ENCODE measurements around the gene RAB38. TPM values are rescaled to one million over a fixed set of nuclear protein-coding genes. Genes with fewer than 3 reads are reported as not detected.

RAB38 gene
- total RNA-seq, 1 donor from 2014 or later = 0.44 TPM

- H3K4me3 ChIP-seq = no peak overlapping the region
- DNase-seq = no peak
- H3K9me3 ChIP-seq (replicated peaks) = no peaks in the 10 kb centered on the region
- no peaks in the 10 kb centered on the region for H3K27me3 ChIP-seq (ENCODE audit: low read depth)
- no peak overlapping the region for H3K27ac ChIP-seq (replicated peaks)
- H3K36me3 ChIP-seq = no peaks in the 10 kb centered on the region
- TF ChIP-seq CTCF (IDR thresholded peaks at IDR 0.05; ENCODE audit: borderline replicate concordance) = no peak
- H3K4me1 ChIP-seq = peaks cover 18% of the 10 kb centered on the region
- intact Hi-C loops (cut with micrococcal nuclease) = no loop called here
Observed at GRCh38 chr11:88171982-88172381, 3.3 kb downstream of the RAB38 start.

GRCh38 chr11:88170673-88171072 is 4.6 kb downstream of the RAB38 start:
- DNase-seq = no peak
- H3K4me3 ChIP-seq = no peak overlapping the region
- no peaks in the 10 kb centered on the region for H3K9me3 ChIP-seq (replicated peaks)
- peaks cover 15% of the 10 kb centered on the region for H3K4me1 ChIP-seq
- intact Hi-C loops (cut with micrococcal nuclease) = no loop called here
- no peak for TF ChIP-seq CTCF (IDR thresholded peaks at IDR 0.05; ENCODE audit: borderline replicate concordance)
- no peak overlapping the region for H3K27ac ChIP-seq (replicated peaks)
- no peaks in the 10 kb centered on the region for H3K36me3 ChIP-seq
- no peaks in the 10 kb centered on the region for H3K27me3 ChIP-seq (ENCODE audit: low read depth)

GRCh38 chr11:88169881-88170280 is 5.4 kb downstream of the RAB38 start:
- intact Hi-C loops (cut with micrococcal nuclease) = no loop called here
- TF ChIP-seq CTCF (IDR thresholded peaks at IDR 0.05; ENCODE audit: borderline replicate concordance) = no peak
- no peak overlapping the region for H3K27ac ChIP-seq (replicated peaks)

GRCh38 chr11:88169471-88169870 is 5.8 kb downstream of the RAB38 start:
- no peak overlapping the region for H3K27ac ChIP-seq (replicated peaks)

More at GRCh38 chr11:88169881-88170280, 5.4 kb downstream of the RAB38 start:
- Histone ChIP-seq H3K36me3 (no peaks in the 10 kb centered on the region), H3K4me3 (no peak overlapping the region), H3K4me1 (peaks cover 7% of the 10 kb centered on the region), H3K27me3 (ENCODE audit: low read depth) (no peaks in the 10 kb centered on the region), H3K9me3 (replicated peaks) (no peaks in the 10 kb centered on the region)
- DNase-seq = no peak

GRCh38 chr11:88167853-88168252 is 7.4 kb downstream of the RAB38 start:
- DNase-seq = no peak
- Histone ChIP-seq H3K27me3 (ENCODE audit: low read depth) (no peaks in the 10 kb centered on the region), H3K36me3 (no peaks in the 10 kb centered on the region), H3K4me3 (no peak overlapping the region), H3K9me3 (replicated peaks) (no peaks in the 10 kb centered on the region), H3K27ac (replicated peaks) (no peak overlapping the region), H3K4me1 (no peaks in the 10 kb centered on the region)
- intact Hi-C loops (cut with micrococcal nuclease) = no loop called here
- no peak for TF ChIP-seq CTCF (IDR thresholded peaks at IDR 0.05; ENCODE audit: borderline replicate concordance)

More at GRCh38 chr11:88169471-88169870, 5.8 kb downstream of the RAB38 start:
- H3K36me3 ChIP-seq = no peaks in the 10 kb centered on the region
- intact Hi-C loops (cut with micrococcal nuclease) = no loop called here
- no peaks in the 10 kb centered on the region for H3K9me3 ChIP-seq (replicated peaks)
- peaks cover 3% of the 10 kb centered on the region for H3K4me1 ChIP-seq
- no peak for DNase-seq
- H3K27me3 ChIP-seq (ENCODE audit: low read depth) = no peaks in the 10 kb centered on the region
- H3K4me3 ChIP-seq = no peak overlapping the region
- TF ChIP-seq CTCF (IDR thresholded peaks at IDR 0.05; ENCODE audit: borderline replicate concordance) = no peak
